Keratinocyte (primary cell): Measurements from ENCODE around the gene MSI1. TPM values are rescaled to one million over a fixed set of nuclear protein-coding genes. Genes with fewer than 3 reads are reported as not detected.

ENCODE experiments used
- DNase-seq: peaks from one replicate; pipeline ENCODE4 v3.0.0-alpha.2; 2011; ENCODE audit warnings: low read depth, missing footprints, low spot score
- FAIRE-seq: peaks from 2 replicates; lab custom pipeline; 2011; peaks lifted over from hg19 to GRCh38; lab: Jason Lieb, UNC
- H2AFZ ChIP-seq: 2 replicates; pipeline ENCODE4 v1.6.0; 2012; ENCODE audit warnings: low read length, control low read depth, inconsistent platforms; ENCODE audit not compliant: control insufficient read depth
- H3K27ac ChIP-seq: 2 replicates; pipeline ENCODE4 v1.5.1; 2011; ENCODE audit warnings: low read length; ENCODE audit not compliant: control insufficient read depth, insufficient read depth
- H3K27me3 ChIP-seq: 3 replicates; pipeline ENCODE4 v1.6.0; 2011; ENCODE audit warnings: low read length; ENCODE audit not compliant: control insufficient read depth, insufficient read depth; ENCODE audit errors: extremely low read depth
- H3K36me3 ChIP-seq, 2 experiments: 2 replicates in 1 of 2; 3 replicates in 1 of 2; pipeline ENCODE4 v1.5.1; 2011; ENCODE audit warnings: low read length in 2 of 2, mild to moderate bottlenecking in 1 of 2; ENCODE audit not compliant: control insufficient read depth in 2 of 2, insufficient read depth in 2 of 2; ENCODE audit errors: extremely low read depth in 1 of 2
- H3K4me1 ChIP-seq: 3 replicates; pipeline ENCODE4 v1.5.1; 2011; ENCODE audit warnings: low read length; ENCODE audit not compliant: control insufficient read depth, insufficient read depth; ENCODE audit errors: extremely low read depth
- H3K4me2 ChIP-seq: 3 replicates; pipeline ENCODE4 v1.6.0; 2011; ENCODE audit warnings: low read depth, low read length; ENCODE audit not compliant: control insufficient read depth, insufficient read depth; ENCODE audit errors: extremely low read depth
- H3K4me3 ChIP-seq, 3 experiments: fragments of 200-600 bp in 1 of 3; sonication (generic) in 1 of 3; 2 replicates in 2 of 3; 3 replicates in 1 of 3; pipeline ENCODE4 v1.5.1; 2011 to 2016; ENCODE audit warnings: low read length in 3 of 3, mild to moderate bottlenecking in 3 of 3, control low read depth in 2 of 3, inconsistent platforms in 1 of 3, low read depth in 1 of 3, mixed read lengths in 1 of 3, mixed run types in 1 of 3, moderate library complexity in 1 of 3; ENCODE audit not compliant: control insufficient read depth in 2 of 3, insufficient read depth in 2 of 3; ENCODE audit errors: extremely low read depth in 1 of 3
- H3K79me2 ChIP-seq: 2 replicates; pipeline ENCODE4 v1.6.0; 2012; ENCODE audit warnings: low read length; ENCODE audit not compliant: control insufficient read depth, insufficient read depth
- H3K9ac ChIP-seq: 3 replicates; pipeline ENCODE4 v1.6.0; 2011; ENCODE audit warnings: low read length; ENCODE audit not compliant: control insufficient read depth, insufficient read depth; ENCODE audit errors: extremely low read depth
- H3K9me1 ChIP-seq: 3 replicates; pipeline ENCODE4 v1.6.0; 2011; ENCODE audit warnings: low read length; ENCODE audit not compliant: control insufficient read depth, insufficient read depth; ENCODE audit errors: extremely low read depth
- H3K9me3 ChIP-seq: 2 replicates; pipeline ENCODE4 v1.5.1; 2012; ENCODE audit warnings: low read depth, low read length; ENCODE audit not compliant: control insufficient read depth
- H4K20me1 ChIP-seq: 3 replicates; pipeline ENCODE4 v1.6.0; 2011; ENCODE audit warnings: low read length; ENCODE audit not compliant: control insufficient read depth, insufficient read depth; ENCODE audit errors: extremely low read depth
- EZH2 ChIP-seq: IDR thresholded peaks from one replicate; pipeline ENCODE4 v1.6.1; 2012; ENCODE audit warnings: inconsistent platforms, mild to moderate bottlenecking, low read length, moderate library complexity
- dilution Hi-C: fragments of 300-500 bp; cut with MboI; formaldehyde crosslinking; loops from one replicate; pipeline ENCODE4 v1.7.0; 2020; ENCODE audit warnings: low sequenced_read_pairs; ENCODE audit not compliant: extremely low pct_ligation_motif_present
- polyA plus RNA-seq, 5 experiments: library from polyadenylated mRNA; depleted of rRNA in 3 of 5; stranded (reverse) in 3 of 5; stranded (forward) in 1 of 5; unstranded in 1 of 5; fragments of >200 nt; gene quantifications; 1 replicate in 1 of 5; 2 replicates in 3 of 5; 3 replicates in 1 of 5; pipeline versions ENCODE4 v1.2.1 to v1.2.3, GENCODE V29; 2011 to 2012; ENCODE audit warnings: missing spikeins in 2 of 5, low read depth in 1 of 5, low replicate concordance in 1 of 5
- TF ChIP-seq, protein P1 (sequence below), 3 experiments: IDR thresholded peaks in 1 of 3; conservative IDR thresholded peaks in 1 of 3; optimal IDR thresholded peaks in 1 of 3; 2 replicates in 2 of 3; 3 replicates in 1 of 3; pipeline versions ENCODE3 to v1.5.1; 2011; ENCODE audit warnings: low read length in 3 of 3, mild to moderate bottlenecking in 3 of 3, moderate library complexity in 2 of 3, control low read depth in 1 of 3, inconsistent platforms in 1 of 3; ENCODE audit not compliant: insufficient read depth in 2 of 3; ENCODE audit errors: extremely low read depth in 1 of 3

MSI1 gene
- polyA plus RNA-seq, 1 donor (not counting 4 experiments of a cell fraction or from before 2014, with no cell fraction given): not detected

DNA sequence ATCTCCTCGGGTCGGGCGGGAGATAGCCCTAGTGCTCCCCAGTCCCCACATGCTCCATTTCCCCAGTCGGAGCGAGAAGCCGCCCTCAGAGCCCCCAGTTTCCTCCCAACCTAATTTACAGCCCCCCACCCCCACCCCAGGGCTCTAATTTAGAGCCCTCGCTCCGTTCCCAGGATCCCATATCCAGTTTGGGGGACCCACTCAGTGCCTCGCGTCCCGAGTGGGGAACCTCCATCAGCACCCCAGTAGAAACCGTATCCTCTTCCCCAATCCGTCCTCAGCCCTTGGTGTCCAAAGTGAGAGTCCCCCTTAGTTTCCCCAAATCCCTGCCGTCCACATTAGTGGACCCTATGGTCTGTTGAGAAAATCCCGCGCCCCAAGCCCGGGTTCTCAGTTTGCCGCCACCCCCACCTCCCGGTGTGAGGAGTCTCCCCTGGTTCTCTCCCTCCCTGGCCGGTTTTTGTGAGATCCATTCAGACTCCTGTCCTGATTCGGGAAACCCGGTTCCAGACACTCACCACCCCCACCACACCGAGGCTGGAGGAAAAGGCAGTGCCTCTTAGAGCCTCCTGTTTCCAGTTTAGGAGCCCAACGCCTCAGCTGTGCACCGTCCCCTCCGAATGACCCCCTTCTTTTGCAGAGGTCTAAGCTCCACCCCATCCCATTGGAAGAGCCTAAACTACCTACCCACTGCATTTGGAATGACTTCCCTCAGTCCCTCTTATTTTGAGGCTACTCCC, 809 bp upstream of the MSI1 start:
- peak overlapping the region; percentile 49 for H3K4me2 ChIP-seq
- H2AFZ ChIP-seq: no peak overlapping the region
- no peaks in the 10 kb centered on the region for H3K9me3 ChIP-seq
- TF ChIP-seq EZH2: peak; percentile 88
- TF ChIP-seq, protein P1, sequence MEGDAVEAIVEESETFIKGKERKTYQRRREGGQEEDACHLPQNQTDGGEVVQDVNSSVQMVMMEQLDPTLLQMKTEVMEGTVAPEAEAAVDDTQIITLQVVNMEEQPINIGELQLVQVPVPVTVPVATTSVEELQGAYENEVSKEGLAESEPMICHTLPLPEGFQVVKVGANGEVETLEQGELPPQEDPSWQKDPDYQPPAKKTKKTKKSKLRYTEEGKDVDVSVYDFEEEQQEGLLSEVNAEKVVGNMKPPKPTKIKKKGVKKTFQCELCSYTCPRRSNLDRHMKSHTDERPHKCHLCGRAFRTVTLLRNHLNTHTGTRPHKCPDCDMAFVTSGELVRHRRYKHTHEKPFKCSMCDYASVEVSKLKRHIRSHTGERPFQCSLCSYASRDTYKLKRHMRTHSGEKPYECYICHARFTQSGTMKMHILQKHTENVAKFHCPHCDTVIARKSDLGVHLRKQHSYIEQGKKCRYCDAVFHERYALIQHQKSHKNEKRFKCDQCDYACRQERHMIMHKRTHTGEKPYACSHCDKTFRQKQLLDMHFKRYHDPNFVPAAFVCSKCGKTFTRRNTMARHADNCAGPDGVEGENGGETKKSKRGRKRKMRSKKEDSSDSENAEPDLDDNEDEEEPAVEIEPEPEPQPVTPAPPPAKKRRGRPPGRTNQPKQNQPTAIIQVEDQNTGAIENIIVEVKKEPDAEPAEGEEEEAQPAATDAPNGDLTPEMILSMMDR (optimal IDR thresholded peaks at IDR 0.05 in 1 of 3, IDR thresholded peaks at IDR 0.05 in 1 of 3, conservative IDR thresholded peaks at IDR 0.05 in 1 of 3; ENCODE audit: extremely low read depth in 1 of 3, insufficient read depth in 2 of 3, low read length in 3 of 3): no peak
- H3K27ac ChIP-seq: no peak overlapping the region
- FAIRE-seq (no peak), DNase-seq (no peak)
- H3K36me3 ChIP-seq: no peaks in the 10 kb centered on the region
- H3K4me1 ChIP-seq: peaks cover 3% of the 10 kb centered on the region
- no peaks in the 10 kb centered on the region for H3K9me1 ChIP-seq
- peaks cover 62% of the 10 kb centered on the region for H3K27me3 ChIP-seq
- dilution Hi-C loops: no loop called here
- H4K20me1 ChIP-seq: no peaks in the 10 kb centered on the region
- peak overlapping the region in 1 of 3 experiments; percentile 2 for H3K4me3 ChIP-seq
- no peak overlapping the region for H3K9ac ChIP-seq
- H3K79me2 ChIP-seq: no peaks in the 10 kb centered on the region

DNA sequence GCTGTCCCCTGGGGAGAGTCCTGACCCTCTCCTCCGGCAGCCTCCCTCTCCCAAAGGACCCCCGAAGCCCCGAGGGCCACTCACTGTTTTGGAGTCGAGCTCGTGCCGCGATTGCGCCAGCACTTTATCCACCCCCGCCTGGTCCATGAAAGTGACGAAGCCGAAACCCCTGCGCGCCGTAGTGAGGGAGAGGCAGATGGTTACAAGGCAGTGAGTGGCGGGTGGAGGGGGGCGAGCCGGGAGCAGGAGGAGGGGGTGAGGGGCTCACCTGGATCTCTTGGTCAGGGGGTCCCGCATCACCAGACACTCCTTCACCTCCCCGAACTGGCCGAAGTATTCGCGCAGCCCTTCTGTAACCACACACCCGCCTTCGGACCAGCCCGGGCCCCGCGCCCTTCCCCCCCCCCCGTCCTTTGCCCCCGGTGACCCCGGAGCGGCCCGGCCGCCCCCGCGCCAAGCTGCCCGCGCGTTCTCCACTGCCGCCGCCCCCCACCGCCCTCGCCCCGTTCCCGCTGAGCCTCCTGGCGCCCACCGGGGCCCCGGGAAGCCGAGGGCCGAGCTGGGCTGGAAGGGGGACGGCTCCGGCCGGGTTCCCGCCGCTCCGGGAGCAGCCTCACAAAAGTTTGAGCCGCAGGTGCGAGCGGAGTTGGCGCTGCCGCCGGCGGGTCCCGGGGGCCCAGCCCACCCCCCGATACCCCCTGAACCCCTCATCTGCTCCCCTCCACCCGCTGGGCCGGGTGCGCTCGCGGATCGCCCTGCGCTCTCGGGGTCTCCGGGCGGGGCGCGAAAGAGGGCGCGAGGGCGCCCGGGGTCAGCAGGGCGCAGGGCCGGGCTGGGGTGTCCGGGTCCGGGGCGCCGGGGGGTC, 808 bp downstream of the MSI1 start:
- TF ChIP-seq, protein P1 (optimal IDR thresholded peaks at IDR 0.05 in 1 of 3, IDR thresholded peaks at IDR 0.05 in 1 of 3, conservative IDR thresholded peaks at IDR 0.05 in 1 of 3; ENCODE audit: extremely low read depth in 1 of 3, insufficient read depth in 2 of 3, low read length in 3 of 3): no peak
- TF ChIP-seq EZH2: peak; percentile 43
- Histone ChIP-seq H3K27me3 (peaks cover 62% of the 10 kb centered on the region), H3K9me3 (no peaks in the 10 kb centered on the region), H3K4me2 (no peak overlapping the region), H3K27ac (no peak overlapping the region), H3K79me2 (no peaks in the 10 kb centered on the region), H3K4me3 (no peak overlapping the region), H3K4me1 (peaks cover 3% of the 10 kb centered on the region), H2AFZ (no peak overlapping the region), H3K36me3 (no peaks in the 10 kb centered on the region), H3K9me1 (no peaks in the 10 kb centered on the region), H4K20me1 (no peaks in the 10 kb centered on the region), H3K9ac (no peak overlapping the region)
- DNase-seq: no peak
- FAIRE-seq: no peak
- dilution Hi-C loops: no loop called here
